GM04504 (cell line): ENCODE data around the gene RAD51B.

Experiments used
- DNase-seq: peaks from one replicate; pipeline ENCODE4 v3.0.0-alpha.2; 2012; ENCODE audit warnings: low read depth

Gene RAD51B

GRCh38 chr14:68234101-68234905 lies 414.7 kb downstream of the RAD51B start:
- DNase-seq: no peak

- no peak for DNase-seq
Measured at GRCh38 chr14:68235011-68235410, 415.4 kb downstream of the RAD51B start.

- no peak for DNase-seq
Measured at GRCh38 chr14:68236582-68237458, 417.2 kb downstream of the RAD51B start.

- DNase-seq: no peak
Measured at GRCh38 chr14:68238551-68238950, 419.0 kb downstream of the RAD51B start.

- DNase-seq: no peak
Measured at GRCh38 chr14:68238976-68239375, 419.4 kb downstream of the RAD51B start.

GRCh38 chr14:68239988-68240771 lies 420.6 kb downstream of the RAD51B start:
- DNase-seq: no peak

- no peak for DNase-seq
Measured at GRCh38 chr14:68241862-68242487, 422.4 kb downstream of the RAD51B start.

- DNase-seq: no peak
Measured at GRCh38 chr14:68243450-68244010, 424.0 kb downstream of the RAD51B start.

- no peak for DNase-seq
Measured at GRCh38 chr14:68244262-68244980, 424.8 kb downstream of the RAD51B start.

- no peak for DNase-seq
Measured at GRCh38 chr14:68245146-68246073, 425.8 kb downstream of the RAD51B start.

GRCh38 chr14:68246074-68246785 lies 426.7 kb downstream of the RAD51B start:
- no peak for DNase-seq

- DNase-seq: no peak
Measured at GRCh38 chr14:68246786-68247105, 427.2 kb downstream of the RAD51B start.

- DNase-seq: no peak
Measured at GRCh38 chr14:68247274-68247673, 427.7 kb downstream of the RAD51B start.

GRCh38 chr14:68247676-68248268 lies 428.2 kb downstream of the RAD51B start:
- no peak for DNase-seq

GRCh38 chr14:68248481-68249255 lies 429.1 kb downstream of the RAD51B start:
- DNase-seq: peak; percentile 44

GRCh38 chr14:68249661-68250451 lies 430.3 kb downstream of the RAD51B start:
- DNase-seq: no peak
